Activated CD8-positive, alpha-beta memory T cell treated with anti-CD3 and anti-CD28 coated beads for 1 hour (primary cell): ENCODE measurements around the gene DGUOK.

Source experiments
- DNase-seq, 2 donors: peaks; one replicate each; pipeline ENCODE4 v3.0.0-alpha.2; 2020; ENCODE audit warnings: low read depth in 1 of 2; ENCODE audit errors: extremely low read depth in 1 of 2

The DGUOK gene

GRCh38 chr2:73976803-73977202, 50.1 kb downstream of the DGUOK start:
- DNase-seq, result no peak

- DNase-seq, result no peak
Measured at GRCh38 chr2:73977466-73977865, 50.8 kb downstream of the DGUOK start.

GRCh38 chr2:73979021-73979420, 52.3 kb downstream of the DGUOK start:
- peak; percentile 34 to 58 for DNase-seq

- no peak for DNase-seq
Measured at GRCh38 chr2:73979686-73980085, 53.0 kb downstream of the DGUOK start.

- no peak for DNase-seq
Measured at GRCh38 chr2:73980566-73980965, 53.9 kb downstream of the DGUOK start.

- no peak for DNase-seq
Measured at GRCh38 chr2:73981081-73982001, 54.7 kb downstream of the DGUOK start.

GRCh38 chr2:73982140-73982617, 55.5 kb downstream of the DGUOK start:
- DNase-seq, result no peak

GRCh38 chr2:73983322-73984202, 56.9 kb downstream of the DGUOK start:
- no peak for DNase-seq

GRCh38 chr2:73984203-73984921, 57.7 kb downstream of the DGUOK start, which contains the start of gene TET3:
Gene TET3 (plus strand): TSS chr2:73984910. CDS start chr2:73986404, 1,494 bp downstream.
- peak in 1 of 2 donors; percentile 55 for DNase-seq

- peak in 1 of 2 donors; percentile 42 for DNase-seq
Measured at GRCh38 chr2:73984922-73985307, 58.2 kb downstream of the DGUOK start.

- DNase-seq, result peak in 1 of 2 donors; percentile 20
Measured at GRCh38 chr2:73985308-73986084, 58.8 kb downstream of the DGUOK start.

- DNase-seq, result no peak
Measured at GRCh38 chr2:73986085-73986681, 59.5 kb downstream of the DGUOK start.

- DNase-seq, result peak in 1 of 2 donors; percentile 24
Measured at GRCh38 chr2:73987109-73987947, 60.6 kb downstream of the DGUOK start.

- no peak for DNase-seq
Measured at GRCh38 chr2:73987948-73988700, 61.4 kb downstream of the DGUOK start.

- DNase-seq, result no peak
Measured at GRCh38 chr2:73989972-73990371, 63.3 kb downstream of the DGUOK start.

GRCh38 chr2:73990531-73990930, 63.9 kb downstream of the DGUOK start:
- DNase-seq, result no peak

- no peak for DNase-seq
Measured at GRCh38 chr2:73992036-73992435, 65.4 kb downstream of the DGUOK start.

GRCh38 chr2:73993376-73993775, 66.7 kb downstream of the DGUOK start:
- no peak for DNase-seq
